ENCODE measurements around the gene CCDC30.
A peak's percentile ranks its signal among the peaks of the same experiment; 100 is the strongest.
"Not testable (repeated sequence)": the region's sequence is repeated elsewhere in the genome, so short reads cannot be mapped to it uniquely, and the experiment has no call there.

The CCDC30 gene

DNA sequence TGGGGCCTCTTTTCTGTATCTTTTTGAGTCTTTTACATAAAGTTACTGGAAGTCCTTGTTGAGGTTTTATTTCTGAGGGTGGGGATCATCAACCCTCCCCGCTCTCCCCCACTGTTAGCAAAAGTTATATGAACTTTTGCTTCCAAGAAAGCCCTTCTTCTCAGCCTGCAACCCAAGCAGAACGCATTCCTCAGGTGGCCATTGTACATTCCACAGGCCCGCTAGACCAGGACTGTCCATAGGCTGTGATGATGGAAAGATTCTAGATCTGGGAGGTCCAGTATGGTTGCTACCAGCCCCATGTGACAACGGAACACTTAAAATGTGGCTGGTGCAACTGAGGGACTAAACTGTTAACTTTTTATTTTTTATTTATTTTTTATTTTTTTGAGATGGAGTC, 207.3 kb downstream of the CCDC30 start:
- no peaks in the 10 kb centered on the region for H3K4me1 ChIP-seq (ENCODE audit: control insufficient read depth, insufficient read depth, low read length)
- H3K36me3 ChIP-seq (ENCODE audit: control insufficient read depth, insufficient read depth, low read length) = peaks cover 26% of the 10 kb centered on the region
- H3K4me3 ChIP-seq (ENCODE audit: low read depth, low read length) = no peak overlapping the region

DNA sequence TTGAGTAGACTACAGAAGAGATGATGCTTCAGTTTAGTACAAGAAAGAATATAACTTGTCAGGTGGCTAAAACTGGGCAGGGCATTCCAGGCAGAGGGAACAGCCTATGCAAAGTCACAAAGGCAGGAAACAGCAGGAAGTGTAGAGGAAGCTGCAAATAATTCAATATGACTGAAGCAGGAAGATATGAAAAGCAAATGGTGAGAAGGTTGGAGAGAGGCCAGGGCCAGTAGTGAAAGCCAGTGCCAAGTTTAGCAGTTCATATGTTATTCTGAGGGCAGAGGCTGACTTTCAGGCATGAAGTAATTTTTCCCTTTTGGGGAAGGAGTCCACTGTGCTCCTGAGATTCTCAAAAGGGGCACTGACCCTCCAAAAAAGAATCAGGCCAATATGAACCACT, 211.1 kb downstream of the CCDC30 start:
- H3K27me3 ChIP-seq (ENCODE audit: control insufficient read depth, insufficient read depth, low read length) = no peaks in the 10 kb centered on the region
- no peak overlapping the region for H3K9ac ChIP-seq (ENCODE audit: low read depth, low read length)
- H3K36me3 ChIP-seq (ENCODE audit: control insufficient read depth, insufficient read depth, low read length) = peaks cover 4% of the 10 kb centered on the region
- H3K9me3 ChIP-seq (ENCODE audit: control insufficient read depth, insufficient read depth, low read length) = no peaks in the 10 kb centered on the region
- H3K4me3 ChIP-seq (ENCODE audit: low read depth, low read length) = no peak overlapping the region
- H3K4me1 ChIP-seq (ENCODE audit: control insufficient read depth, insufficient read depth, low read length) = no peaks in the 10 kb centered on the region

More for the DNA sequence above, 207.3 kb downstream of the CCDC30 start:
- Histone ChIP-seq H3K27me3 (ENCODE audit: control insufficient read depth, insufficient read depth, low read length) (no peaks in the 10 kb centered on the region), H3K9me3 (ENCODE audit: control insufficient read depth, insufficient read depth, low read length) (no peaks in the 10 kb centered on the region), H3K9ac (ENCODE audit: low read depth, low read length) (no peak overlapping the region)

DNA sequence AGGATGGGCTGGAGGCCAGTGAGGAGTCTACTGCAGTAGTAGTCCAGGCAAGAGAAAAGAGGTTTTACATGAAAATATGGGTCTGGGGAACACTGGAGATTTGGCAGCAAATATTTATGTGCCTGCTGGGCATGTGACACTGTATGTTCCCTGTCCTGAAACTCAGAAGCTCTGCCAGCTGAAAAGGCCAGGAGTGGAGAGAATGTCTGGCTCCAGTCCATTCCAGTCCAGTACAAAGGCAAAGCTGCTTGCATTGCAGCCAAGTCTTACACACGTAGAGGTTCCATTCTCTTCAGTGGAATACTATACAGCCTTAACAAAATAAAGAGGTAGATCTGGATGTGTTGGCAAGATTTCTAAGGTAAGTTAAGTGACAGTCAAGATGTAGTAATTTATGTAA, 211.6 kb downstream of the CCDC30 start:
- H3K27me3 ChIP-seq (ENCODE audit: control insufficient read depth, insufficient read depth, low read length) = no peaks in the 10 kb centered on the region
- H3K9ac ChIP-seq (ENCODE audit: low read depth, low read length) = no peak overlapping the region
- no peaks in the 10 kb centered on the region for H3K9me3 ChIP-seq (ENCODE audit: control insufficient read depth, insufficient read depth, low read length)
- no peaks in the 10 kb centered on the region for H3K4me1 ChIP-seq (ENCODE audit: control insufficient read depth, insufficient read depth, low read length)
- peaks cover 4% of the 10 kb centered on the region for H3K36me3 ChIP-seq (ENCODE audit: control insufficient read depth, insufficient read depth, low read length)
- H3K4me3 ChIP-seq (ENCODE audit: low read depth, low read length) = no peak overlapping the region

DNA sequence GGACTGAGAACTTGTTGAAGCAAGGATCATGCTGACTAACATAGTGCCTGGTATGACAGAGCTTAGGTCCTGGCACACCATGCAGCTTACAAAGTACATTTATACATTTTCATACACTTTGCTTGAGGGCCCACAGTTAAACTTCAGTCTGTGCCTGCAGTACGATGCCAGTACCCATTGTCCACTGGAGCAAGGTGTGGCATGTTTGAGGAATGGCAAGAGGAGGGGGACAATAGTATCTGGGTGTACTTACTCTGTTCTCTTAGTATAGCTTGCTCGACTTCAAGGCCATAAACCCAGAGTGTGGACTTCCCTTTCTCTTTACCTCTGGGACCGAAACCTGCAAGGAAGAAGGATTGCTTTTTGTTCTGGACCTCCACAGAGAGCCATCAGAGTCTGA, 212.4 kb downstream of the CCDC30 start:
- Histone ChIP-seq H3K4me1 (ENCODE audit: control insufficient read depth, insufficient read depth, low read length) (no peaks in the 10 kb centered on the region), H3K9me3 (ENCODE audit: control insufficient read depth, insufficient read depth, low read length) (no peaks in the 10 kb centered on the region), H3K9ac (ENCODE audit: low read depth, low read length) (no peak overlapping the region), H3K36me3 (ENCODE audit: control insufficient read depth, insufficient read depth, low read length) (no peaks in the 10 kb centered on the region), H3K27me3 (ENCODE audit: control insufficient read depth, insufficient read depth, low read length) (no peaks in the 10 kb centered on the region), H3K4me3 (ENCODE audit: low read depth, low read length) (no peak overlapping the region)

DNA sequence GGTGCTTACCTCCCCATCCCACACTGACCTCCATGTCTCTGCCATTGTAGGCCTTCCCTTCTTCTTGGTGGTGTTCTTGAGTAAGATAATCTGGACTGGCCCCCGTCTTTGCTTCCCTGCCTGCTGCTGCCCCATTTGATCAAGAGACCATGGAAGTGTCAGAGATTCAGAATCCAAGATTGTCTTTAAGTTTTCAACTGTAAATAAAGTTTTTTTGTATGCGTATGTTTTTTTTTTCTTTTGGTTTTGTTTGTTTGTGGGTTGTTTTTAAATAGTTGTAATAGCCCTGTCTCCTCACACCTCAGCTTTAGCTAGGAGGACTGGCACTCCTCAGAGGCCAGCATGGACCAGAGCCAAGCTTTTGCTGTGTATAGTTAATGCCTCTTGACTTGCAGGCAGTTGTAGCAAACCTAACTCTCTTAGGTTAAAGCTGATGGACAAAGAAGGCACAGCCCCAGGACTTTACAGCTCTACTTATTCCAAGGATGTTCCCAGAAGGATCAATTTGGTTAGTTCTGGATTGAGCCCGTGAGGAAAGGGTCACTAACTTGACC, 213.5 kb downstream of the CCDC30 start:
- no peaks in the 10 kb centered on the region for H3K9me3 ChIP-seq (ENCODE audit: control insufficient read depth, insufficient read depth, low read length)
- H3K36me3 ChIP-seq (ENCODE audit: control insufficient read depth, insufficient read depth, low read length) = no peaks in the 10 kb centered on the region
- no peaks in the 10 kb centered on the region for H3K27me3 ChIP-seq (ENCODE audit: control insufficient read depth, insufficient read depth, low read length)
- H3K9ac ChIP-seq (ENCODE audit: low read depth, low read length) = no peak overlapping the region
- no peaks in the 10 kb centered on the region for H3K4me1 ChIP-seq (ENCODE audit: control insufficient read depth, insufficient read depth, low read length)
- no peak overlapping the region for H3K4me3 ChIP-seq (ENCODE audit: low read depth, low read length)

DNA sequence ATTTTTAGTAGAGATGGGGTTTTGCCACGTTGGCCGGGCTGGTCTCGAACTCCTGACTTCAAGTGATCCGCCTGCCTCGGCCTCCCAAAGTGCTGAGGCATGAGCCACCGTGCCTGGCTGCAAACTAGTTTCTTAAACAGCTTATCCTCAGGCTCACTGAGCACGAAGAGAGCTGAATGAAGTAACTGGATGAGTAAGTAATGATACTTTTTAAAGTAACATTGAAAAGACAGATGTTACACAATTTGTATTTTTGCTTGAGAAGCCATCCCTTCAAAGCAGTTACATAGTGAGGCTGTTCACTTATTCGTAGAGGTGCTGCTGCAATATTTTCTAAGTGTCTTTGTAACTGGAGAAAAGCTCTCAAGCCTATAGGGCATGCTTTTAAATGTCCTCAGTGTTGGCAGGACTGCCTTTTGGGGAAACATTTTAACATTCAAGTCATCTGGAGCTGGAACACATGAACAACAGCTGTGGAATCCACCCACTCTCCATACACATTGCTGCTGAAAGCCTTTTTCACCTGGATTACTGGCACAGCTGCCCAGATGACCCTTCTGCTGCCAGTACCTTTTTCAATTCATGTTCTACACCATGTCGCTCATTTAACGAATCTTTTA, 216.4 kb downstream of the CCDC30 start:
- Histone ChIP-seq H3K9ac (ENCODE audit: low read depth, low read length) (peak overlapping the region; percentile 9), H3K27me3 (ENCODE audit: control insufficient read depth, insufficient read depth, low read length) (no peaks in the 10 kb centered on the region)

DNA sequence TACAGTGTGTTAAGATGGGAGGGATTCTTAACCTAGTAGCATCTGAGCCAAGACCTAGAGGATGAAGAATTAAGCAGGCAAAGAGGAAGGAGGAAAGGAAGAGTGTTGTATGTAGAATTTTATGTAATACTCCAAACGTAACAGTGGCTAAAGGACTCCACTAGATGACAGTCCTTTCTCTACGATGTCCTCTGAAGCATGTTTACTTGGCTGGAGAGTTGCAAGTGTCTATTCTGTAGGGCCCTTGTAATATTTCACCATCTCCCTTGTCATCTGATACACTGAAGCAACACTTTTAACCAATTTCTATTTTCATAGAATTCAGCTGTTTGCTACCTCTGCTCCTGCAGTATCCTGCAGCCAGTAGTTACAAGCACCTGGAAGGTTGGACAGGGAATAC, 217.0 kb downstream of the CCDC30 start:
- H3K4me3 ChIP-seq (ENCODE audit: low read depth, low read length) = peak overlapping the region; percentile 11
- no peaks in the 10 kb centered on the region for H3K9me3 ChIP-seq (ENCODE audit: control insufficient read depth, insufficient read depth, low read length)
- H3K9ac ChIP-seq (ENCODE audit: low read depth, low read length) = peak overlapping the region; percentile 9
- peaks cover 4% of the 10 kb centered on the region for H3K36me3 ChIP-seq (ENCODE audit: control insufficient read depth, insufficient read depth, low read length)
- no peaks in the 10 kb centered on the region for H3K27me3 ChIP-seq (ENCODE audit: control insufficient read depth, insufficient read depth, low read length)
- peaks cover 4% of the 10 kb centered on the region for H3K4me1 ChIP-seq (ENCODE audit: control insufficient read depth, insufficient read depth, low read length)

More for the DNA sequence above, 216.4 kb downstream of the CCDC30 start:
- Histone ChIP-seq H3K4me3 (ENCODE audit: low read depth, low read length) (no peak overlapping the region), H3K36me3 (ENCODE audit: control insufficient read depth, insufficient read depth, low read length) (peaks cover 4% of the 10 kb centered on the region), H3K4me1 (ENCODE audit: control insufficient read depth, insufficient read depth, low read length) (peaks cover 4% of the 10 kb centered on the region), H3K9me3 (ENCODE audit: control insufficient read depth, insufficient read depth, low read length) (no peaks in the 10 kb centered on the region)

DNA sequence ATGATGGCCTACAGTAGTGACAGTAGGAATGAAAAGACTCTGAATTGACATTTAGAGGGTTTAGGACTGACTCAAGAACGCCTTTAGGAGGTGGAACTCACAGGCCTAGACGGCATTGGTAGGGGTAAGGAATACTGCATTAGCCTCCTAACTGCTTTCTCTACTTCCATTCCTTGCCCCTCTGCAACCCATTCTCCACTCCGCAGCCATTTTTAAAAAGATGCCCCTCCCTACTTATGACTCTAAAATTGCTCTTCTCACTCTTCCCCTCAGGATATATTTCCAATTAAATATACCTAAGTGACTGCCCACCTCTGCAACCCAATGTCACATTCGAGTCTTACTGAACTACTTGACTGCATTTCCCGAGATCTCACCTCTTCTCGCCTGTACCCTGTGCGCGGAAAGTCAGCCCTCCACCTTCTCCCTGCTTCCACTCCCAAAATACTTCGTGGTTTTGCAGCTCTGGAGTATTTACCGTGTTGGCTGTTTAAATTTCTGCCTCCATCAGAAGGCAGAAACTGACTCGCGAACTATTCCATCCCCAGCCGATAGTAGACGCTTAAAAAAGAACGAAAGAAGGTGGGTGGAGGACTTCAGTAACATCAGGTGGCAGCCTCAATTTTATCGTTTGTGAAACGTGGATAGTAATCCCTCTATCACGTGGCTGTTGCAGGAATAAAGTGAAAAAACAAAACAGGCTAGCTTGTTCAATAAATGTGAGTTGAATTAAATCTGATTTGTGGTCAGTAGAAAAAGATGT, 218.0 kb downstream of the CCDC30 start:
- Histone ChIP-seq H3K27me3 (ENCODE audit: control insufficient read depth, insufficient read depth, low read length) (no peaks in the 10 kb centered on the region), H3K4me3 (ENCODE audit: low read depth, low read length) (peak overlapping the region; percentile 93), H3K9me3 (ENCODE audit: control insufficient read depth, insufficient read depth, low read length) (no peaks in the 10 kb centered on the region), H3K36me3 (ENCODE audit: control insufficient read depth, insufficient read depth, low read length) (peaks cover 4% of the 10 kb centered on the region), H3K4me1 (ENCODE audit: control insufficient read depth, insufficient read depth, low read length) (peaks cover 5% of the 10 kb centered on the region), H3K9ac (ENCODE audit: low read depth, low read length) (peak overlapping the region; percentile 95)

DNA sequence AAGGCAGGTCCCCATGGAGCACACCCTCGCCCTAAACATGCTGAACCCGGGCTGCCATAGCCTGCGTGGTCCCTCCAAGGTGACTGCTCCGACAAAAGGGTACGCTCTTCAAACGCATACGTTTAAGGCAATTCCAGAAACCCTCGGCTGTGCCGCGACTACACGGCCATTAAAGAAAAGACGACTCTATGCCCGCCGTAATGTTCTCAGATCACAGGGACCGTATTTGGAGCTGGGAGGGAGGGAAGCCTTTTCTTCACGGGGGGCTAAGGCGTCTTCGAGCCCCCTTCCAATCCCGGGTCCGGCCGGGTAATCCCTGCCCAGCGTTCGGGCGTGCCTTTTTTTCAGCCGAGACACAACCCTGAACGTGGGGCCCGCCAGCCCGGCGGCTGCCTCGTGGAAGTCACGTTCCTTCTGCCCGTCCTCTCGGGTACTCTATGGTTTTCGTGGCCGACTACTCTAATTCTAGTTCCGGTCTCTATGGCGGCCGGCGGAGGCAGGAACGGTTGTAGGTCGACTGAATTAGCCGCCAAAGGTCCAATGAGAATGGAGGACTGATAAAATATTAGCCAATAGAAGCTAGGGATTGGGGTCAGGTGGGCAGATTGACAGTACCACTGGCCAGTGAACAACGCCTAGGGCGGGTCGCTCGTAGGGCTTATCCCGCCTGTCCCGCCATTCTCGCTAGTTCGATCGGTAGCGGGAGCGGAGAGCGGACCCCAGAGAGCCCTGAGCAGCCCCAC, 218.8 kb downstream of the CCDC30 start, which contains the start of gene YBX1:
TSS of gene YBX1 (plus strand) at position 678 of the 743 bp plus-strand sequence. CDS start 148 bp downstream, outside the sequence.
- H3K9me3 ChIP-seq (ENCODE audit: control insufficient read depth, insufficient read depth, low read length) = no peaks in the 10 kb centered on the region
- H3K4me3 ChIP-seq (ENCODE audit: low read depth, low read length) = peak within 1 kb of the TSS; percentile 93
- H3K27me3 ChIP-seq (ENCODE audit: control insufficient read depth, insufficient read depth, low read length) = no peaks in the 10 kb centered on the region
- peak within 1 kb of the TSS; percentile 95 for H3K9ac ChIP-seq (ENCODE audit: low read depth, low read length)
- peaks cover 13% of the 10 kb centered on the region for H3K4me1 ChIP-seq (ENCODE audit: control insufficient read depth, insufficient read depth, low read length)
- H3K36me3 ChIP-seq (ENCODE audit: control insufficient read depth, insufficient read depth, low read length) = peaks cover 4% of the 10 kb centered on the region

DNA sequence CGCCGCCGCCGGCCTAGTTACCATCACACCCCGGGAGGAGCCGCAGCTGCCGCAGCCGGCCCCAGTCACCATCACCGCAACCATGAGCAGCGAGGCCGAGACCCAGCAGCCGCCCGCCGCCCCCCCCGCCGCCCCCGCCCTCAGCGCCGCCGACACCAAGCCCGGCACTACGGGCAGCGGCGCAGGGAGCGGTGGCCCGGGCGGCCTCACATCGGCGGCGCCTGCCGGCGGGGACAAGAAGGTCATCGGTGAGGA, 219.3 kb downstream of the CCDC30 start:
- not testable (repeated sequence) for H3K9me3 ChIP-seq (ENCODE audit: control insufficient read depth, insufficient read depth, low read length); H3K9ac ChIP-seq (ENCODE audit: low read depth, low read length); H3K36me3 ChIP-seq (ENCODE audit: control insufficient read depth, insufficient read depth, low read length); H3K27me3 ChIP-seq (ENCODE audit: control insufficient read depth, insufficient read depth, low read length)
- H3K4me3 ChIP-seq (ENCODE audit: low read depth, low read length) = peak overlapping the region; percentile 93
- H3K4me1 ChIP-seq (ENCODE audit: control insufficient read depth, insufficient read depth, low read length) = peaks cover 13% of the 10 kb centered on the region

DNA sequence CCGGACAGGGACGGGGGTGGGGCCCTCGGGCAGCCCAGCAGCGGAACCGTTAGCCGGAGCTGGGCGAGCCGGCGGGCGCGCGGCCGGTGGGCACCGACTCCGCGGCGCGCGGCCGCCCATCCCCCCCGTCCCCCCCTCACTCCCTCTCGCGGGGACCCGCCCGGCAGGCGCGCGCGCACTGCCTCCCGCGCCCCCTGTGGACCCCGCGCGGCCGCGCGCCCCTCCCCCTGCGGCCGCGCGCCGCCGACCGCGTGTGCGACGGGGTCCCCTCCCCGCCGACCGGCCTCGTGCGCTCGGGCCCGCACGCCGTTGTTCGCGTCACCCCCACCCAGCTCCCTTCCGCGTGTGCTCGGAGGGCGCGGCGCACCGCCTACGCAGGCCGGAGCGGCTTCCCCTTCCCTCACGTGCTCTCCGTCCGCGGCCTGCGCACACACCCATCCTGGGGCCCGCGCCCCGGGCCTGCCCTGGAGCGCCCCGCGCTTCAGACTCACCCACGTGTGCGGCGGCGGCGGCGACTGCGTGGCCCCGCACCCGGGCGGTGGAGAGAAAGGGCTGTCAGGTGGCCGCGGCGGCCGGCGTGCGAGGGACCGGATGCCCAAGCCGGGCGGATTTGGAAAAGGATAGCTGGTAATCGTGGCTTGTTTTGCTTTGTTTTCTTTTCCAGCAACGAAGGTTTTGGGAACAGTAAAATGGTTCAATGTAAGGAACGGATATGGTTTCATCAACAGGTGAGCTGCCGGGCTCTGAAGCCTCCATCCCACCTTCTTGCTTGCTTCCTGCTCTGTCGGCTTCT, 219.8 kb downstream of the CCDC30 start:
- Histone ChIP-seq H3K27me3 (ENCODE audit: control insufficient read depth, insufficient read depth, low read length) (no peaks in the 10 kb centered on the region), H3K4me1 (ENCODE audit: control insufficient read depth, insufficient read depth, low read length) (peaks cover 17% of the 10 kb centered on the region), H3K36me3 (ENCODE audit: control insufficient read depth, insufficient read depth, low read length) (peaks cover 4% of the 10 kb centered on the region), H3K9me3 (ENCODE audit: control insufficient read depth, insufficient read depth, low read length) (no peaks in the 10 kb centered on the region), H3K4me3 (ENCODE audit: low read depth, low read length) (peak overlapping the region; percentile 83), H3K9ac (ENCODE audit: low read depth, low read length) (peak overlapping the region; percentile 71)
